Choroid plexus epithelial cell (primary cell): Measurements from ENCODE around the gene TMEM258.

ENCODE experiments used
- DNase-seq: peaks from one replicate; pipeline ENCODE4 v3.0.0-alpha.2; 2010; ENCODE audit warnings: low read depth
- H3K4me3 ChIP-seq: 2 replicates; pipeline ENCODE4 v1.5.1; 2011; ENCODE audit warnings: low read depth, mild to moderate bottlenecking, control low read depth, low read length, moderate library complexity
- TF ChIP-seq, protein P1 (sequence below): conservative IDR thresholded peaks from 2 replicates; pipeline ENCODE4 v1.5.1; 2011; ENCODE audit warnings: low read depth, mild to moderate bottlenecking, control low read depth, inconsistent platforms, low read length, moderate library complexity

Gene TMEM258

DNA sequence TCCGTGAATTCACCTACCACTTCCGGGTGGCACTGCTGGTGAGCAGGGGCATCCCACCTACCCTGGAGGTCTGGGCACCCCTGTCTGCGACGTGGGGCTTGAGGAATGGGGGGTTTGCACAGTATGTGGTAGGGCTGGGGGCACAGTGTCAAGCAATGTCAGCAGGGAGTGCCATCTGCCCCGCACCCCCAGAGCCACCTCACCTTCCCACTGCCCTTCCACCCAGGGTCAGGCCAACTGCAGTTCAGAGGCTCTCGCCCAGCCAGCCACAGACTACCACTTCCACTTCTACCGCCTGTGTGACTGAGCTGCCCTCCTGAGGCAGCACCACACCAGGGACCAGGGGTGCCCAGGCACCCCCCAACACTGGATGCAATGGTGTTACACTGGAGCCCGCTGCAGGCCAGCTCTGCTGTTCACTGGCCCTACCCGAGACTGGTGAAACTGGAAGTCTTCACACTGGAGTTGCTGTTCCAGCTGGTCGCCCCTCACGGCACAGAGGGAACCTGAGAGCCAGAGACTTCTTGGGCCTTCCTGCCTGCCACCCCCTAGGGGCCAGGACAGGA, 6.5 kb downstream of the TMEM258 start:
- H3K4me3 ChIP-seq = no peak overlapping the region
- DNase-seq = no peak
- TF ChIP-seq, protein P1, sequence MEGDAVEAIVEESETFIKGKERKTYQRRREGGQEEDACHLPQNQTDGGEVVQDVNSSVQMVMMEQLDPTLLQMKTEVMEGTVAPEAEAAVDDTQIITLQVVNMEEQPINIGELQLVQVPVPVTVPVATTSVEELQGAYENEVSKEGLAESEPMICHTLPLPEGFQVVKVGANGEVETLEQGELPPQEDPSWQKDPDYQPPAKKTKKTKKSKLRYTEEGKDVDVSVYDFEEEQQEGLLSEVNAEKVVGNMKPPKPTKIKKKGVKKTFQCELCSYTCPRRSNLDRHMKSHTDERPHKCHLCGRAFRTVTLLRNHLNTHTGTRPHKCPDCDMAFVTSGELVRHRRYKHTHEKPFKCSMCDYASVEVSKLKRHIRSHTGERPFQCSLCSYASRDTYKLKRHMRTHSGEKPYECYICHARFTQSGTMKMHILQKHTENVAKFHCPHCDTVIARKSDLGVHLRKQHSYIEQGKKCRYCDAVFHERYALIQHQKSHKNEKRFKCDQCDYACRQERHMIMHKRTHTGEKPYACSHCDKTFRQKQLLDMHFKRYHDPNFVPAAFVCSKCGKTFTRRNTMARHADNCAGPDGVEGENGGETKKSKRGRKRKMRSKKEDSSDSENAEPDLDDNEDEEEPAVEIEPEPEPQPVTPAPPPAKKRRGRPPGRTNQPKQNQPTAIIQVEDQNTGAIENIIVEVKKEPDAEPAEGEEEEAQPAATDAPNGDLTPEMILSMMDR = no peak

DNA sequence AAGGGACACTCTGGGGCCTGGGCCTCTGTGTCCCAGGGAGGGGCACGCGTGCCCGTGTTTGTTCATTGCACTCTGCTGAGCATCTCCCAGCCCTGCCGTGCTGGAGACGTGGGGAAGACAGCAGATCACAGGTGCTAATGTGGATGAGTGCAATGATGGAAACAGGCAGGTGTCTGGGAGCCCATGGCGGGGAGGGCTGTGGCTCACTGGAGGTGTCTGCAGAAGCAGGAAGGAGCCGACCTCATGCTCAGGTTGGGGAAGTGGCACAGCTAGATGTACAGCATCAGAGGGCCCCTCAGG, 7.9 kb downstream of the TMEM258 start:
- no peak for DNase-seq
- no peak overlapping the region for H3K4me3 ChIP-seq
- TF ChIP-seq, protein P1 = no peak

DNA sequence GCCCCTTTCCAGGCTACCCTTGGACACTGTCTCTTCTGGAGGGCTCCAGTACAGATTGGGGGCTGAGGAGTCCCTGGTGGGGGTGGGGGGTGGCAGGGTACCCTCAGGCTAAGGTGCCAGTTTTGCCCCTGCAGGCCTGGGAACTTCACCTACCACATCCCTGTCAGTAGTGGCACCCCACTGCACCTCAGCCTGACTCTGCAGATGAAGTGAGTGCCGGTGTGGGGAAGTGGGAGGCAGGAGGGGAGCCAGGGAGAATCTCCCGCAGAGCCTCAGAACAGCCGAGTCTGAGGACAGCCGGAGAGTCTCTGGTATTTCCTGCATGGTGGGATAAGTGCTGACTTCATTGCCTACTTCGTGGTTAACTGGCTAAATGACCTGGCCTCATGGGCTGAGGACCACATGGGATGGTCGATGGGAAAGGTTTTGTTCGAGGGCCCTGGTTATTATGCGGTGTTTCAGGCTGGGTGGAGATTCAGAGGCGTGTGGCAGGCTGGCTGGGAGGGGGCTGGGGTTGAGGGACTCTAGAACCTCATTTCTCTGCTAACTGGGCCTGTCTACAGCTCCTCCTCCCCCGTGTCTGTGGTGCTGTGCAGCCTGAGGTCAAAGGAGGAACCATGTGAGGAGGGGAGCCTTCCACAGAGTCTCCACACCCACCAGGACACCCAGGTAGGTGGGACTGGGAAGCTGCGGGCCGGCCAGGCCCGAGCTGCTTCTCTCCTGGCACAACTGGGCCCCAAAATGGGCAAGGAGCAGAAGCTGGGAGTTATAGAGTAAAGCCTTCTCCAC, 8.5 kb downstream of the TMEM258 start:
- H3K4me3 ChIP-seq = no peak overlapping the region
- peak; percentile 95 for DNase-seq
- TF ChIP-seq, protein P1 = no peak

DNA sequence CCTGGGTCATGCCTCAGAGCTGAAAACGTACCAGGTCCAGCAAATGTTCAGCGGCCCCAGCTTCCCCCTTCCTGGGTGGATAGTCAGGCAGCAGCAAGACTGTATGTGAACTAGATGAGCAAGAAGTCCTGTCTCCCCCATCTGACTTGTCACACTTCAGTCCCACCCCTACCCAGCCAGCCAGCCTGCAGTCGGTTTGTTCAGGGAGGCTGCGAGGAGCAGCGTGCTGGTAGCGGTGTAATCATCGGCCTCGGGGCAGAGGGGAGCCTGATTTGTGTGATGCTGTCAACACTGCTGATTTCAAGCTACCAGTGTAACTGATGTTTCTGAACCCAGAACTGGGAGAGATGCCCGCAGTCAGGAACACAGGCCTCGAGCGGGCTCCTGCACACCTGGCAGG, 9.6 kb downstream of the TMEM258 start:
- TF ChIP-seq, protein P1 = no peak
- no peak overlapping the region for H3K4me3 ChIP-seq
- no peak for DNase-seq

DNA sequence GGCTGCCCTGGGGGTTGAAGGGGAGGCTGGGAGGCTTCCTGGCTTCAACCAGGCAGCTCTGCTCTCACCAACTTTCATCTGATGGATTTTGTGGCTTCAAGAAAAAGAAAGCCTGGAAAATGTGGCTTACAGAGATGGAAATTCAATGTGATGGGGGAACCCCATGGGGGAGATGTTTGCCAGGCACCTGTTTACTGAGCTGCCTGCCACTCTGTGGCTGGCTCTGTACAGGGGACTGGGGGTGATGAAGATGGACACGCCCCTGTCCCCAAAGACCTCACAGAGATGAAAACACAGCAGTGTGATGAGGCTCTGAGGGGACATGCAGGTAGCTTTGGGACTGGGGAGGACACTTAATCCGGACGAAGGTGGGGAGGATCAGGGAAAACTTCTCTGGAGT, 10.1 kb downstream of the TMEM258 start:
- H3K4me3 ChIP-seq = no peak overlapping the region
- TF ChIP-seq, protein P1 = no peak
- DNase-seq = no peak

DNA sequence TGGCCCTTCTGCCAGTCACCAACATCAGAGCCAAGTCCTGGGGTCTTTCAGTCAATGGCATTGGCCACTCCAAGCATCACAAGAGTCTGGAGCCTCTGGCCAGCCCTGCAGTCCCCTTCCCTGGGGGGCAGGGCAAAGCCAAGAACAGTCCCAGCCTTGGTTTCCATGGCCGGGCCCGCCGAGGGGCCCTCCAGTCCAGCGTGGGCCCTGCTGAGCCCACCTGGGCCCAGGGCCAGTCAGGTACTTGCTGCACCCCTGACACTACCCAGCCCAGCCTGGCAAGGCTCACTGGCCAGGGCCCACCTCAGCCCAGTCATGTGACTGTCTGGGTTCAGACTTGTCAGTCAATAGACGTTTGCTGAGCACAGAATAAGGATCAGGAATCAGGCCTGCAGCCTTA, 10.8 kb downstream of the TMEM258 start:
- no peak overlapping the region for H3K4me3 ChIP-seq
- no peak for DNase-seq
- TF ChIP-seq, protein P1 = no peak
